ENCODE measurements around the gene ST3GAL5. TPM values are rescaled to one million over a fixed set of nuclear protein-coding genes. Genes with fewer than 3 reads are reported as not detected.

The ST3GAL5 gene
- total RNA-seq, 1 experiment from 2014 or later, result 71.0 TPM

GRCh38 chr2:85791704-85792565, 96.9 kb downstream of the ST3GAL5 start:
- in situ Hi-C loops (cut with HindIII; ENCODE audit: low pct_unique_long_range_greater_than_20kb, low sequenced_read_pairs), result no loop called here

GRCh38 chr2:85790499-85791188, 98.1 kb downstream of the ST3GAL5 start:
- DNase-seq (ENCODE audit: low read depth, low spot score), result no peak
- in situ Hi-C loops (cut with HindIII; ENCODE audit: low pct_unique_long_range_greater_than_20kb, low sequenced_read_pairs), result no loop called here

More at GRCh38 chr2:85791704-85792565, 96.9 kb downstream of the ST3GAL5 start:
- DNase-seq (ENCODE audit: low read depth, low spot score), result no peak

GRCh38 chr2:85790032-85790431, 98.8 kb downstream of the ST3GAL5 start:
- no peak for DNase-seq (ENCODE audit: low read depth, low spot score)
- in situ Hi-C loops (cut with HindIII; ENCODE audit: low pct_unique_long_range_greater_than_20kb, low sequenced_read_pairs), result no loop called here

GRCh38 chr2:85789271-85789670, 99.5 kb downstream of the ST3GAL5 start:
- in situ Hi-C loops (cut with HindIII; ENCODE audit: low pct_unique_long_range_greater_than_20kb, low sequenced_read_pairs), result no loop called here
- no peak for DNase-seq (ENCODE audit: low read depth, low spot score)

- in situ Hi-C loops (cut with HindIII; ENCODE audit: low pct_unique_long_range_greater_than_20kb, low sequenced_read_pairs), result no loop called here
- no peak for DNase-seq (ENCODE audit: low read depth, low spot score)
These were observed 100.2 kb downstream of the ST3GAL5 start for GRCh38 chr2:85788603-85789002.

GRCh38 chr2:85787981-85788340, 100.8 kb downstream of the ST3GAL5 start:
- in situ Hi-C loops (cut with HindIII; ENCODE audit: low pct_unique_long_range_greater_than_20kb, low sequenced_read_pairs), result no loop called here
- DNase-seq (ENCODE audit: low read depth, low spot score), result no peak

GRCh38 chr2:85787282-85787980, 101.4 kb downstream of the ST3GAL5 start:
- in situ Hi-C loops (cut with HindIII; ENCODE audit: low pct_unique_long_range_greater_than_20kb, low sequenced_read_pairs), result no loop called here
- no peak for DNase-seq (ENCODE audit: low read depth, low spot score)

Small RNAs within 50 kb of the gene (small RNA-seq; reads per million reads assigned to genes)
- 0 reads per million in 2 experiments for gene RN7SKP83

Other genes with a start within 250 kb of the ST3GAL5 start
- gene SFTPB, start 220.8 kb downstream of the ST3GAL5 start, total RNA-seq (2014; rRNA removed; shearing (Covaris generic)), result not detected in 2 replicates
- gene GNLY, start 194.6 kb downstream of the ST3GAL5 start, total RNA-seq (2014; rRNA removed; shearing (Covaris generic)), result not detected in 2 replicates
- gene ATOH8, start 135.0 kb downstream of the ST3GAL5 start, total RNA-seq (2014; rRNA removed; shearing (Covaris generic)), result 12.0 and 16.9 TPM in 2 replicates
- 26.3 and 29.9 TPM in 2 replicates for gene POLR1A, start 216.9 kb upstream of the ST3GAL5 start, total RNA-seq (2014; rRNA removed; shearing (Covaris generic))
- 238 and 268 TPM in 2 replicates for gene PTCD3, start 217.2 kb upstream of the ST3GAL5 start, total RNA-seq (2014; rRNA removed; shearing (Covaris generic))

Data from SK-MEL-5 (cell line).